Esophagus muscularis mucosa (tissue), 4 donors: ENCODE results near the gene CLIC5.

Experiments used
- EP300 ChIP-seq: sonication (generic); formaldehyde crosslinking; IDR thresholded peaks from one replicate; pipeline ENCODE4 v1.6.1; 2017; ENCODE audit warnings: antibody characterized with exemption
- POLR2A ChIP-seq: fragments of 450-650 bp; IDR thresholded peaks from one replicate; pipeline ENCODE4 v1.6.1; 2017; ENCODE audit warnings: antibody characterized with exemption, moderate library complexity, mild to moderate bottlenecking, low read depth
- POLR2AphosphoS5 ChIP-seq, 2 donors: sonication (generic); formaldehyde crosslinking; IDR thresholded peaks; one replicate each; pipeline ENCODE4 v1.6.1; 2017; ENCODE audit warnings: antibody characterized with exemption in 2 of 2
- TF ChIP-seq, protein P1 (sequence below), 3 experiments: fragments of 200-600 bp in 2 of 3; fragments of 450-650 bp in 1 of 3; sonication (generic) in 2 of 3; IDR thresholded peaks; one replicate each; pipeline ENCODE4 v1.5.1; 2017 to 2019; ENCODE audit warnings: antibody characterized with exemption in 3 of 3, mild to moderate bottlenecking in 2 of 3, moderate library complexity in 1 of 3

DNA sequence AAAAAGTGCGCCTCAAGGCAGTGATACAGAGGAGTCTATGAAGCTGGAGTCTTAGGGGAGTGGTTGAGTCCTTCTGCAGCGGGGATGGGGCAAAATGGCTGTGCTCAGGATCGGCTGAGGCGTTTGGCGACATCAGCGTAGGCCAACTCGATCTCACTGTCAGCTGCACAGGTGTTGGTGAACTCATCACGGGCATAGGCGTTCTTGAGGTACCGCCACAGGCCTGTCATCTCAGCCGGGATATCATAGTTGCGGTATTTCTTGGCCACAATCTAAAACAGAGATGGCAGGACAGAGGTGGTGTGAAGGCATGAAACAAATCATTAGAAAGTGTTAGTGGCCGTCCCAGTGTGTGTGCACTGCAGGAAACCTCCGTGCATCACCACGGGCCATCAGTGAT, 112.7 kb downstream of the CLIC5 start:
- TF ChIP-seq, protein P1, sequence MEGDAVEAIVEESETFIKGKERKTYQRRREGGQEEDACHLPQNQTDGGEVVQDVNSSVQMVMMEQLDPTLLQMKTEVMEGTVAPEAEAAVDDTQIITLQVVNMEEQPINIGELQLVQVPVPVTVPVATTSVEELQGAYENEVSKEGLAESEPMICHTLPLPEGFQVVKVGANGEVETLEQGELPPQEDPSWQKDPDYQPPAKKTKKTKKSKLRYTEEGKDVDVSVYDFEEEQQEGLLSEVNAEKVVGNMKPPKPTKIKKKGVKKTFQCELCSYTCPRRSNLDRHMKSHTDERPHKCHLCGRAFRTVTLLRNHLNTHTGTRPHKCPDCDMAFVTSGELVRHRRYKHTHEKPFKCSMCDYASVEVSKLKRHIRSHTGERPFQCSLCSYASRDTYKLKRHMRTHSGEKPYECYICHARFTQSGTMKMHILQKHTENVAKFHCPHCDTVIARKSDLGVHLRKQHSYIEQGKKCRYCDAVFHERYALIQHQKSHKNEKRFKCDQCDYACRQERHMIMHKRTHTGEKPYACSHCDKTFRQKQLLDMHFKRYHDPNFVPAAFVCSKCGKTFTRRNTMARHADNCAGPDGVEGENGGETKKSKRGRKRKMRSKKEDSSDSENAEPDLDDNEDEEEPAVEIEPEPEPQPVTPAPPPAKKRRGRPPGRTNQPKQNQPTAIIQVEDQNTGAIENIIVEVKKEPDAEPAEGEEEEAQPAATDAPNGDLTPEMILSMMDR (IDR thresholded peaks at IDR 0.05) = no peak
- TF ChIP-seq EP300 = no peak
- no peak for TF ChIP-seq POLR2A
- TF ChIP-seq POLR2AphosphoS5 (IDR thresholded peaks at IDR 0.05) = no peak
